ENCODE measurements around the gene UBL3.

The UBL3 gene

DNA sequence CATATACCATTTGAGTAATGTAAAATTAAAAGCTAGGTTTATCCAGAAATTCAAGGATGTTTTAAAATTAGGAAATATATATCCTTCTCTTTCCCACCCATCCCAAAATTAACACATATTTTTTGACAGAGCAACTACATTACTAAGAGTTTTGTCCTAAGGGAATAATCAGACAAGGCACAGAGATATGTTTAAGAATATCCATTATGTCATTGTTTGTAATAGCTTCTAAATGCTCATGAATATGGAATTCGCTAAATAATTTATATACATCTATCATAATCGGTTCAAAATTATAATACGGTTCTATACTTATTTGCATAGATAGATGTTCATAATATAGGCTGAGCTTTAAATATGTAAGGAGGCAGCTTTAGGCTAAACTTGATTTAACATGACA is 9.8 kb downstream of the UBL3 start:
- CTCF ChIA-PET, result interaction anchor here (0.7 to 1.4 kb wide), 3 partner anchors 69 to 272 kb away, joined by 3 to 4 read pairs (median 3); no protein-coding TSS in a partner anchor
- POLR2A ChIA-PET, result no interaction called here
- no peaks in the 10 kb centered on the region for H3K36me3 ChIP-seq (ENCODE audit: control insufficient read depth in 2 of 2, insufficient read depth in 1 of 2, low read length in 2 of 2)
- H3K27ac ChIP-seq (ENCODE audit: extremely low read depth, low read depth, low read length), result no peak overlapping the region
- no peaks in the 10 kb centered on the region for H3K9me3 ChIP-seq (ENCODE audit: control insufficient read depth, insufficient read depth, low read depth, low read length)
- no peak overlapping the region for H3K4me3 ChIP-seq (ENCODE audit: low read depth, low read length)
- peaks cover 6% of the 10 kb centered on the region for H3K4me1 ChIP-seq (ENCODE audit: control insufficient read depth, insufficient read depth, low read length)
- TF ChIP-seq ZNF23 (tag by site-specific recombination; IDR thresholded peaks at IDR 0.05; ENCODE audit: borderline replicate concordance), result no peak
- no peak for TF ChIP-seq ZNF423 (tag by site-specific recombination; IDR thresholded peaks at IDR 0.05)
- TF ChIP-seq, protein P1, sequence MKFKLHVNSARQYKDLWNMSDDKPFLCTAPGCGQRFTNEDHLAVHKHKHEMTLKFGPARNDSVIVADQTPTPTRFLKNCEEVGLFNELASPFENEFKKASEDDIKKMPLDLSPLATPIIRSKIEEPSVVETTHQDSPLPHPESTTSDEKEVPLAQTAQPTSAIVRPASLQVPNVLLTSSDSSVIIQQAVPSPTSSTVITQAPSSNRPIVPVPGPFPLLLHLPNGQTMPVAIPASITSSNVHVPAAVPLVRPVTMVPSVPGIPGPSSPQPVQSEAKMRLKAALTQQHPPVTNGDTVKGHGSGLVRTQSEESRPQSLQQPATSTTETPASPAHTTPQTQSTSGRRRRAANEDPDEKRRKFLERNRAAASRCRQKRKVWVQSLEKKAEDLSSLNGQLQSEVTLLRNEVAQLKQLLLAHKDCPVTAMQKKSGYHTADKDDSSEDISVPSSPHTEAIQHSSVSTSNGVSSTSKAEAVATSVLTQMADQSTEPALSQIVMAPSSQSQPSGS (tag by site-specific recombination; IDR thresholded peaks at IDR 0.05; ENCODE audit: low read depth), result peak; percentile 53
- no peak for TF ChIP-seq ZNF202 (tag by site-specific recombination; IDR thresholded peaks at IDR 0.05; ENCODE audit: borderline replicate concordance)
- TF ChIP-seq ZBTB48 (tag by site-specific recombination; IDR thresholded peaks at IDR 0.05), result no peak

DNA sequence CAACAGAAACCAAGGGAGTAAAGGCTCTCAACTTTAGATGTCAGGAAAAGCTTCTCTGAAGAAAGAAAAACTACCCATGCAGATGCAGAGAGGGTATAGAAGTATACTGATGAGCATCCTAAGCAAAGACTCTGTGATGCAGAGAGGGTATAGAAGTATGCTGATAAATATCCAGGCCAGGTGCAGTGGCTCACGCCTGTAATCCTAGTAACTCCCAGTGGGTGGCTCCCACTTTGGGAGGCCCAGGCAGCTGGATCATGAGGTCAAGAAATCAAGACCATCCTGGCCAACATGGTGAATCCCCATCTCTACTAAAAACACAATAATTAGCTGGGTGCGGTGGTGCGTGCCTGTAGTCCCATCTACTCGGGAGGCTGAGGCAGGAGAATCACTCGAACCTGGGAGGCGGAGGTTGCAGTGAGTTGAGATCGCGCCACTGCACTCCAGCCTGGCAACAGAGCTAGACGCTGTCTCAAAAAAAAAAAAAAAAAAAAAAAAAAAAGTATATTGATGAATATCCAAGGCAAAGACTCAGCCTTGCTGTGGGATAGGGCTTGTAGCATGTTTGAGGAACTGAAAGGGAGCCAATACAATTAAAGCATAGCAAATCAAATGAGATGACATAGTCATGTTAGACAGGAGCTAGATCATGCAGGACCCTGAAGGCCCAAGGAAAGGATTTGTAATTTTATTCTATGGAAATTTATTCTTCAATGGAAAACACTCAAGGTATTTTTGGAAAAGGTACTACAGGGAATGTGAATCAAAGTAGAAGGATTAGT is 14.9 kb downstream of the UBL3 start:
- no peaks in the 10 kb centered on the region for H3K36me3 ChIP-seq (ENCODE audit: control insufficient read depth in 2 of 2, insufficient read depth in 1 of 2, low read length in 2 of 2)
- TF ChIP-seq ZNF2 (tag by site-specific recombination; IDR thresholded peaks at IDR 0.05) (no peak), RBAK (tag by site-specific recombination; IDR thresholded peaks at IDR 0.05) (no peak), ZNF311 (tag by site-specific recombination; IDR thresholded peaks at IDR 0.05; ENCODE audit: borderline replicate concordance) (no peak), ZNF658 (tag by site-specific recombination; IDR thresholded peaks at IDR 0.05) (no peak)
- TF ChIP-seq, protein P2, sequence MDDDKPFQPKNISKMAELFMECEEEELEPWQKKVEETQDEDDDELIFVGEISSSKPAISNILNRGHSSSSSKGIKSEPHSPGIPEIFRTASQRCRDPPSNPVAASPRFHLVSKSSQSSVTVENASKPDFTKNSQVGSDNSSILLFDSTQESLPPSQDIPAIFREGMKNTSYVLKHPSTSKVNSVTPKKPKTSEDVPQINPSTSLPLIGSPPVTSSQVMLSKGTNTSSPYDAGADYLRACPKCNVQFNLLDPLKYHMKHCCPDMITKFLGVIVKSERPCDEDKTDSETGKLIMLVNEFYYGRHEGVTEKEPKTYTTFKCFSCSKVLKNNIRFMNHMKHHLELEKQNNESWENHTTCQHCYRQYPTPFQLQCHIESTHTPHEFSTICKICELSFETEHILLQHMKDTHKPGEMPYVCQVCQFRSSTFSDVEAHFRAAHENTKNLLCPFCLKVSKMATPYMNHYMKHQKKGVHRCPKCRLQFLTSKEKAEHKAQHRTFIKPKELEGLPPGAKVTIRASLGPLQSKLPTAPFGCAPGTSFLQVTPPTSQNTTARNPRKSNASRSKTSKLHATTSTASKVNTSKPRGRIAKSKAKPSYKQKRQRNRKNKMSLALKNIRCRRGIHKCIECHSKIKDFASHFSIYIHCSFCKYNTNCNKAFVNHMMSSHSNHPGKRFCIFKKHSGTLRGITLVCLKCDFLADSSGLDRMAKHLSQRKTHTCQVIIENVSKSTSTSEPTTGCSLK (tag by site-specific recombination; IDR thresholded peaks at IDR 0.05), result no peak
- TF ChIP-seq, protein P3, sequence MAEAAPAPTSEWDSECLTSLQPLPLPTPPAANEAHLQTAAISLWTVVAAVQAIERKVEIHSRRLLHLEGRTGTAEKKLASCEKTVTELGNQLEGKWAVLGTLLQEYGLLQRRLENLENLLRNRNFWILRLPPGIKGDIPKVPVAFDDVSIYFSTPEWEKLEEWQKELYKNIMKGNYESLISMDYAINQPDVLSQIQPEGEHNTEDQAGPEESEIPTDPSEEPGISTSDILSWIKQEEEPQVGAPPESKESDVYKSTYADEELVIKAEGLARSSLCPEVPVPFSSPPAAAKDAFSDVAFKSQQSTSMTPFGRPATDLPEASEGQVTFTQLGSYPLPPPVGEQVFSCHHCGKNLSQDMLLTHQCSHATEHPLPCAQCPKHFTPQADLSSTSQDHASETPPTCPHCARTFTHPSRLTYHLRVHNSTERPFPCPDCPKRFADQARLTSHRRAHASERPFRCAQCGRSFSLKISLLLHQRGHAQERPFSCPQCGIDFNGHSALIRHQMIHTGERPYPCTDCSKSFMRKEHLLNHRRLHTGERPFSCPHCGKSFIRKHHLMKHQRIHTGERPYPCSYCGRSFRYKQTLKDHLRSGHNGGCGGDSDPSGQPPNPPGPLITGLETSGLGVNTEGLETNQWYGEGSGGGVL (tag by site-specific recombination; IDR thresholded peaks at IDR 0.05), result no peak
- POLR2A ChIA-PET, result no interaction called here
- no peaks in the 10 kb centered on the region for H3K9me3 ChIP-seq (ENCODE audit: control insufficient read depth, insufficient read depth, low read depth, low read length)
- no peak overlapping the region for H3K27ac ChIP-seq (ENCODE audit: extremely low read depth, low read depth, low read length)
- H3K4me3 ChIP-seq (ENCODE audit: low read depth, low read length), result no peak overlapping the region
- CTCF ChIA-PET, result interaction anchor here (0.6 to 1.5 kb wide), 4 partner anchors 11 to 277 kb away, joined by 3 to 4 read pairs (median 3); no protein-coding TSS in a partner anchor
- no peaks in the 10 kb centered on the region for H3K4me1 ChIP-seq (ENCODE audit: control insufficient read depth, insufficient read depth, low read length)

DNA sequence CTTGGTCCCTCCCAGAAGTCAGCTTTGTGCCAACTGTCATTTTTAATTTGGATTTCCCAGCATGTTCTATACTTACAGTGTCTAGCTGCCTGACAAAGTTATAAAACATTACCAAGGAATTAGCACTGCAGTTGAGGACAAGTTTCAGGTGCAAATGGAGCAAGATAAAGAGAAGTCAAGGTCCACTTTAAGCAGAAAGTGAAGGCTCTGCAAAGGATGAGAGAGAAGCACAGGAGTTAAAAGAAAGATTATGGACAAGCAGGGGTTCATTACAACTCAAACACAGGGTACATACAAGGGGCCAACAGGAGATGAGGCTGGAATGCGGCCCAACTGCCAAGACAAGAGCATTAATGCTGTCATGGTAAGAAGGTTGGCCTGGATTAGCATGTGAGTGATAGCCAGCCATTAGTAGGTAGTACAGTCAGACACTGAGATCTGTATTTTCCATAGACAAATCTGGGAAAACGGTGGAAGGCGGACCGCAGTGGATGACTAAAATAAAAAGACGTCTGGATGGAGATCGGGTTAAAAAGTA is 17.6 kb downstream of the UBL3 start:
- no peak overlapping the region for H3K4me3 ChIP-seq (ENCODE audit: low read depth, low read length)
- no peaks in the 10 kb centered on the region for H3K9me3 ChIP-seq (ENCODE audit: control insufficient read depth, insufficient read depth, low read depth, low read length)
- H3K27ac ChIP-seq (ENCODE audit: extremely low read depth, low read depth, low read length), result no peak overlapping the region
- no peaks in the 10 kb centered on the region for H3K36me3 ChIP-seq (ENCODE audit: control insufficient read depth in 2 of 2, insufficient read depth in 1 of 2, low read length in 2 of 2)
- H3K4me1 ChIP-seq (ENCODE audit: control insufficient read depth, insufficient read depth, low read length), result no peaks in the 10 kb centered on the region
- POLR2A ChIA-PET, result no interaction called here
- CTCF ChIA-PET, result no interaction called here
- TF ChIP-seq, protein P4, sequence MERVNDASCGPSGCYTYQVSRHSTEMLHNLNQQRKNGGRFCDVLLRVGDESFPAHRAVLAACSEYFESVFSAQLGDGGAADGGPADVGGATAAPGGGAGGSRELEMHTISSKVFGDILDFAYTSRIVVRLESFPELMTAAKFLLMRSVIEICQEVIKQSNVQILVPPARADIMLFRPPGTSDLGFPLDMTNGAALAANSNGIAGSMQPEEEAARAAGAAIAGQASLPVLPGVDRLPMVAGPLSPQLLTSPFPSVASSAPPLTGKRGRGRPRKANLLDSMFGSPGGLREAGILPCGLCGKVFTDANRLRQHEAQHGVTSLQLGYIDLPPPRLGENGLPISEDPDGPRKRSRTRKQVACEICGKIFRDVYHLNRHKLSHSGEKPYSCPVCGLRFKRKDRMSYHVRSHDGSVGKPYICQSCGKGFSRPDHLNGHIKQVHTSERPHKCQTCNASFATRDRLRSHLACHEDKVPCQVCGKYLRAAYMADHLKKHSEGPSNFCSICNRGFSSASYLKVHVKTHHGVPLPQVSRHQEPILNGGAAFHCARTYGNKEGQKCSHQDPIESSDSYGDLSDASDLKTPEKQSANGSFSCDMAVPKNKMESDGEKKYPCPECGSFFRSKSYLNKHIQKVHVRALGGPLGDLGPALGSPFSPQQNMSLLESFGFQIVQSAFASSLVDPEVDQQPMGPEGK (tag by site-specific recombination; IDR thresholded peaks at IDR 0.05), result no peak
- TF ChIP-seq EGR2 (tag by site-specific recombination; IDR thresholded peaks at IDR 0.05; ENCODE audit: low read depth) (no peak), ZBTB21 (tag by site-specific recombination; IDR thresholded peaks at IDR 0.05) (no peak), ZNF221 (tag by site-specific recombination; IDR thresholded peaks at IDR 0.05; ENCODE audit: borderline replicate concordance) (no peak), SETDB1 (IDR thresholded peaks at IDR 0.05; ENCODE audit: insufficient read length, low read length) (no peak)
